Measurements from ENCODE around the gene PRLH.

The PRLH gene

GRCh38 chr2:237530472-237531433 lies 35.6 kb upstream of the PRLH start:
- H3K9me3 ChIP-seq (replicated peaks in 1 of 2; ENCODE audit: control insufficient read depth in 2 of 2, insufficient read depth in 1 of 2, low read depth in 1 of 2, low read length in 2 of 2) = no peaks in the 10 kb centered on the region
- no peak overlapping the region for H2BK120ac ChIP-seq (ENCODE audit: low read depth, low read length)
- H3K79me1 ChIP-seq (ENCODE audit: low read depth, low read length) = no peaks in the 10 kb centered on the region
- no peak overlapping the region for H2AFZ ChIP-seq (ENCODE audit: low read length)
- H3K4me1 ChIP-seq (ENCODE audit: control insufficient read depth in 2 of 2, insufficient read depth in 1 of 2, low read depth in 1 of 2, low read length in 2 of 2) = peaks cover 0 to 4% of the 10 kb centered on the region in 2 donors
- no peaks in the 10 kb centered on the region for H3K36me3 ChIP-seq (replicated peaks in 1 of 2; ENCODE audit: control insufficient read depth in 2 of 2, insufficient read depth in 2 of 2, low read length in 2 of 2)
- DNase-seq (ENCODE audit: low spot score) = no peak
- H3K4ac ChIP-seq (ENCODE audit: low read length) = no peak overlapping the region
- H3K4me3 ChIP-seq (ENCODE audit: low read length in 2 of 2) = no peak overlapping the region
- no peak overlapping the region for H4K91ac ChIP-seq (ENCODE audit: low read depth, low read length, poor library complexity)
- no peak overlapping the region for H3K9ac ChIP-seq (ENCODE audit: low read depth, low read length, poor library complexity)
- H3K27ac ChIP-seq (replicated peaks; ENCODE audit: low read length) = no peak overlapping the region
- no peak overlapping the region for H2BK15ac ChIP-seq (ENCODE audit: low read length)
- no peak overlapping the region for H3K4me2 ChIP-seq (ENCODE audit: insufficient read depth, low read length, poor library complexity, severe bottlenecking)
- H3K18ac ChIP-seq (ENCODE audit: low read length) = no peak overlapping the region
- no peak overlapping the region for H2BK5ac ChIP-seq (ENCODE audit: low read length)
- H3K27me3 ChIP-seq (ENCODE audit: control insufficient read depth in 3 of 3, insufficient read depth in 3 of 3, low read depth in 1 of 3, low read length in 3 of 3) = peaks cover 0 to 9% (median 0%) of the 10 kb centered on the region in 3 experiments
- H2AK5ac ChIP-seq (ENCODE audit: low read depth, low read length) = no peak overlapping the region
- no peak overlapping the region for H3K23ac ChIP-seq (ENCODE audit: low read depth, low read length, poor library complexity)
- no peak overlapping the region for H2BK12ac ChIP-seq (ENCODE audit: low read length)
- no peak overlapping the region for H4K8ac ChIP-seq (ENCODE audit: low read depth, low read length)
- peak overlapping the region; percentile 42 for H3K14ac ChIP-seq (ENCODE audit: low read length)
- no CpG with 5 or more reads among the region's 12 CpGs for WGBS, 2 donors (ENCODE audit: extremely low coverage in 2 of 2, insufficient read length in 2 of 2, insufficient replicate concordance in 1 of 2)

GRCh38 chr2:237532160-237532559 lies 34.2 kb upstream of the PRLH start:
- WGBS, 2 donors (ENCODE audit: extremely low coverage in 2 of 2, insufficient read length in 2 of 2, insufficient replicate concordance in 1 of 2) = no CpG with 5 or more reads among the region's 11 CpGs
- Histone ChIP-seq H3K79me1 (ENCODE audit: low read depth, low read length) (no peaks in the 10 kb centered on the region), H3K9ac (ENCODE audit: low read depth, low read length, poor library complexity) (no peak overlapping the region), H2AK5ac (ENCODE audit: low read depth, low read length) (no peak overlapping the region), H2BK15ac (ENCODE audit: low read length) (no peak overlapping the region), H2BK5ac (ENCODE audit: low read length) (no peak overlapping the region), H3K27me3 (ENCODE audit: control insufficient read depth in 3 of 3, insufficient read depth in 3 of 3, low read depth in 1 of 3, low read length in 3 of 3) (peaks cover 0 to 6% (median 0%) of the 10 kb centered on the region in 3 experiments), H2BK12ac (ENCODE audit: low read length) (no peak overlapping the region), H3K4ac (ENCODE audit: low read length) (no peak overlapping the region), H3K14ac (ENCODE audit: low read length) (no peak overlapping the region), H4K8ac (ENCODE audit: low read depth, low read length) (no peak overlapping the region), H3K4me2 (ENCODE audit: insufficient read depth, low read length, poor library complexity, severe bottlenecking) (no peak overlapping the region), H2BK120ac (ENCODE audit: low read depth, low read length) (no peak overlapping the region), H4K91ac (ENCODE audit: low read depth, low read length, poor library complexity) (no peak overlapping the region), H3K4me1 (ENCODE audit: control insufficient read depth in 2 of 2, insufficient read depth in 1 of 2, low read depth in 1 of 2, low read length in 2 of 2) (peaks cover 0 to 4% of the 10 kb centered on the region in 2 donors), H3K4me3 (ENCODE audit: low read length in 2 of 2) (no peak overlapping the region), H2AFZ (ENCODE audit: low read length) (peak overlapping the region; percentile 61), H3K36me3 (replicated peaks in 1 of 2; ENCODE audit: control insufficient read depth in 2 of 2, insufficient read depth in 2 of 2, low read length in 2 of 2) (no peaks in the 10 kb centered on the region), H3K27ac (replicated peaks; ENCODE audit: low read length) (no peak overlapping the region), H3K9me3 (replicated peaks in 1 of 2; ENCODE audit: control insufficient read depth in 2 of 2, insufficient read depth in 1 of 2, low read depth in 1 of 2, low read length in 2 of 2) (no peaks in the 10 kb centered on the region), H3K18ac (ENCODE audit: low read length) (no peak overlapping the region), H3K23ac (ENCODE audit: low read depth, low read length, poor library complexity) (no peak overlapping the region)
- no peak for DNase-seq (ENCODE audit: low spot score)

GRCh38 chr2:237533668-237534161 lies 32.7 kb upstream of the PRLH start:
- Histone ChIP-seq H3K9ac (ENCODE audit: low read depth, low read length, poor library complexity) (no peak overlapping the region), H2BK120ac (ENCODE audit: low read depth, low read length) (no peak overlapping the region), H2BK12ac (ENCODE audit: low read length) (no peak overlapping the region), H3K27ac (replicated peaks; ENCODE audit: low read length) (no peak overlapping the region), H3K4me3 (ENCODE audit: low read length in 2 of 2) (no peak overlapping the region), H3K27me3 (ENCODE audit: control insufficient read depth in 3 of 3, insufficient read depth in 3 of 3, low read depth in 1 of 3, low read length in 3 of 3) (peaks cover 0 to 11% (median 0%) of the 10 kb centered on the region in 3 experiments), H4K91ac (ENCODE audit: low read depth, low read length, poor library complexity) (no peak overlapping the region), H3K14ac (ENCODE audit: low read length) (no peak overlapping the region), H3K79me1 (ENCODE audit: low read depth, low read length) (no peaks in the 10 kb centered on the region), H2AFZ (ENCODE audit: low read length) (no peak overlapping the region), H2BK15ac (ENCODE audit: low read length) (no peak overlapping the region), H2AK5ac (ENCODE audit: low read depth, low read length) (no peak overlapping the region), H3K18ac (ENCODE audit: low read length) (no peak overlapping the region), H3K23ac (ENCODE audit: low read depth, low read length, poor library complexity) (peak overlapping the region; percentile 35), H3K9me3 (replicated peaks in 1 of 2; ENCODE audit: control insufficient read depth in 2 of 2, insufficient read depth in 1 of 2, low read depth in 1 of 2, low read length in 2 of 2) (no peaks in the 10 kb centered on the region), H3K4ac (ENCODE audit: low read length) (no peak overlapping the region), H3K4me2 (ENCODE audit: insufficient read depth, low read length, poor library complexity, severe bottlenecking) (no peak overlapping the region), H3K36me3 (replicated peaks in 1 of 2; ENCODE audit: control insufficient read depth in 2 of 2, insufficient read depth in 2 of 2, low read length in 2 of 2) (no peaks in the 10 kb centered on the region), H3K4me1 (ENCODE audit: control insufficient read depth in 2 of 2, insufficient read depth in 1 of 2, low read depth in 1 of 2, low read length in 2 of 2) (peaks cover 0 to 4% of the 10 kb centered on the region in 2 donors), H4K8ac (ENCODE audit: low read depth, low read length) (no peak overlapping the region), H2BK5ac (ENCODE audit: low read length) (no peak overlapping the region)
- no peak for DNase-seq (ENCODE audit: low spot score)
- no CpG with 5 or more reads among the region's 7 CpGs for WGBS, 2 donors (ENCODE audit: extremely low coverage in 2 of 2, insufficient read length in 2 of 2, insufficient replicate concordance in 1 of 2)

- no peak overlapping the region for H3K23ac ChIP-seq (ENCODE audit: low read depth, low read length, poor library complexity)
- no peak overlapping the region for H3K4me3 ChIP-seq (ENCODE audit: low read length in 2 of 2)
- no peak overlapping the region for H2BK120ac ChIP-seq (ENCODE audit: low read depth, low read length)
- H2BK15ac ChIP-seq (ENCODE audit: low read length) = no peak overlapping the region
- H3K27me3 ChIP-seq (ENCODE audit: control insufficient read depth in 3 of 3, insufficient read depth in 3 of 3, low read depth in 1 of 3, low read length in 3 of 3) = peaks cover 0 to 11% (median 0%) of the 10 kb centered on the region in 3 experiments
- H3K4me2 ChIP-seq (ENCODE audit: insufficient read depth, low read length, poor library complexity, severe bottlenecking) = no peak overlapping the region
- no peaks in the 10 kb centered on the region for H3K9me3 ChIP-seq (replicated peaks in 1 of 2; ENCODE audit: control insufficient read depth in 2 of 2, insufficient read depth in 1 of 2, low read depth in 1 of 2, low read length in 2 of 2)
- H3K79me1 ChIP-seq (ENCODE audit: low read depth, low read length) = no peaks in the 10 kb centered on the region
- H3K18ac ChIP-seq (ENCODE audit: low read length) = no peak overlapping the region
- no CpG with 5 or more reads among the region's 1 CpG for WGBS, 2 donors (ENCODE audit: extremely low coverage in 2 of 2, insufficient read length in 2 of 2, insufficient replicate concordance in 1 of 2)
- no peak overlapping the region for H2BK5ac ChIP-seq (ENCODE audit: low read length)
- no peak overlapping the region for H2AFZ ChIP-seq (ENCODE audit: low read length)
- H3K4ac ChIP-seq (ENCODE audit: low read length) = no peak overlapping the region
- H2BK12ac ChIP-seq (ENCODE audit: low read length) = no peak overlapping the region
- no peak overlapping the region for H4K91ac ChIP-seq (ENCODE audit: low read depth, low read length, poor library complexity)
- DNase-seq (ENCODE audit: low spot score) = no peak
- H3K14ac ChIP-seq (ENCODE audit: low read length) = no peak overlapping the region
- no peak overlapping the region for H3K27ac ChIP-seq (replicated peaks; ENCODE audit: low read length)
- no peaks in the 10 kb centered on the region for H3K36me3 ChIP-seq (replicated peaks in 1 of 2; ENCODE audit: control insufficient read depth in 2 of 2, insufficient read depth in 2 of 2, low read length in 2 of 2)
- no peak overlapping the region for H2AK5ac ChIP-seq (ENCODE audit: low read depth, low read length)
- H3K4me1 ChIP-seq (ENCODE audit: control insufficient read depth in 2 of 2, insufficient read depth in 1 of 2, low read depth in 1 of 2, low read length in 2 of 2) = peaks cover 0 to 4% of the 10 kb centered on the region in 2 donors
- no peak overlapping the region for H4K8ac ChIP-seq (ENCODE audit: low read depth, low read length)
- H3K9ac ChIP-seq (ENCODE audit: low read depth, low read length, poor library complexity) = no peak overlapping the region
Measured at GRCh38 chr2:237534380-237534779, 32.0 kb upstream of the PRLH start.
